GM12891 (cell line): Measurements from ENCODE around the gene LPCAT3.

Experiments used
- PAX5 ChIP-seq: IDR thresholded peaks from 2 replicates; pipeline ENCODE4 v1.6.1; 2011; ENCODE audit warnings: low read length, moderate library complexity, mild to moderate bottlenecking; ENCODE audit not compliant: insufficient read depth, severe bottlenecking
- POLR2A ChIP-seq: IDR thresholded peaks from 2 replicates; pipeline ENCODE4 v1.6.1; 2011; ENCODE audit warnings: low read depth, low read length, control low read depth
- POLR2AphosphoS5 ChIP-seq: IDR thresholded peaks from 2 replicates; pipeline ENCODE4 v1.6.1; 2011; ENCODE audit warnings: low read depth, low read length, control low read depth
- POU2F2 ChIP-seq: IDR thresholded peaks from 2 replicates; pipeline ENCODE4 v1.6.1; 2011; ENCODE audit warnings: low read depth, mild to moderate bottlenecking, control low read depth, low read length, moderate library complexity
- SPI1 ChIP-seq: IDR thresholded peaks from 2 replicates; pipeline ENCODE4 v1.6.1; 2011; ENCODE audit warnings: low read depth, low read length, control low read depth
- TAF1 ChIP-seq: IDR thresholded peaks from 2 replicates; pipeline ENCODE4 v1.6.1; 2011; ENCODE audit warnings: low read depth, low read length, control low read depth

GRCh38 chr12:6941782-6942181 is 76.5 kb downstream of the LPCAT3 start:
- TF ChIP-seq TAF1 (no peak), POLR2AphosphoS5 (no peak), POLR2A (no peak), PAX5 (no peak), POU2F2 (no peak), SPI1 (no peak)
